Testis (tissue), 2 donors: Measurements from ENCODE around the gene KLHL13.
"Not testable (repeated sequence)": the region's sequence is repeated elsewhere in the genome, so short reads cannot be mapped to it uniquely, and the experiment has no call there.

Experiments used
- CTCF ChIP-seq, 3 experiments: fragments of 450-650 bp in 2 of 3; fragments of 200-600 bp in 1 of 3; sonication (generic) in 1 of 3; IDR thresholded peaks; one replicate each; pipeline ENCODE4 v1.5.1; 2016 to 2019; ENCODE audit warnings: antibody characterized with exemption in 3 of 3, mild to moderate bottlenecking in 2 of 3, moderate library complexity in 1 of 3
- POLR2A ChIP-seq: fragments of 450-650 bp; IDR thresholded peaks from one replicate; pipeline ENCODE4 v1.6.1; 2017; ENCODE audit warnings: antibody characterized with exemption, mild to moderate bottlenecking, moderate library complexity

DNA sequence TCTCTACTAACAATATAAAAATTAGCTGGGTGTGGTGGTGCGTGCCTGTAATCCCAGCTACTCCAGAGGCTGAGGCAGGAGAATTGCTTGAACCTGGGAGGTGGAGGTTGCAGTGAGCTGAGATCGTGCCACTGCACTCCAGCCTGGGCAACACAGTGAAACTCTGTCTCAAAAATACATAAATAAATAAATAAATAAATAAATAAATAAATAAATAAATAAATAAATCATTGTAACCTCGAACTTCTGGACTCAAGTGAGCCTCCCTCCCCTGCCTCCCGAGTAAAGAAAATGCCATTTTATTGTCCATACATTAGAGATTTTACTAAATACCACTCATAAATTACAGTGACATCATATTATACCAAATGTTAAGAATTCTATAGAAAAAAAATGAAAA, 7.6 kb upstream of the KLHL13 start:
- TF ChIP-seq CTCF (IDR thresholded peaks at IDR 0.05); POLR2A: not testable (repeated sequence)
